GM21786 (cell line): Measurements from ENCODE around the gene ZNF407.

Source experiments
- ATAC-seq: cut with Tn5 transposase; IDR thresholded peaks from one replicate; pipeline ENCODE4 v1.9.1; 2021; ENCODE audit not compliant: unreplicated experiment

Gene ZNF407

GRCh38 chr18:74625157-74625556 lies 27.5 kb downstream of the ZNF407 start:
- no peak for ATAC-seq

DNA sequence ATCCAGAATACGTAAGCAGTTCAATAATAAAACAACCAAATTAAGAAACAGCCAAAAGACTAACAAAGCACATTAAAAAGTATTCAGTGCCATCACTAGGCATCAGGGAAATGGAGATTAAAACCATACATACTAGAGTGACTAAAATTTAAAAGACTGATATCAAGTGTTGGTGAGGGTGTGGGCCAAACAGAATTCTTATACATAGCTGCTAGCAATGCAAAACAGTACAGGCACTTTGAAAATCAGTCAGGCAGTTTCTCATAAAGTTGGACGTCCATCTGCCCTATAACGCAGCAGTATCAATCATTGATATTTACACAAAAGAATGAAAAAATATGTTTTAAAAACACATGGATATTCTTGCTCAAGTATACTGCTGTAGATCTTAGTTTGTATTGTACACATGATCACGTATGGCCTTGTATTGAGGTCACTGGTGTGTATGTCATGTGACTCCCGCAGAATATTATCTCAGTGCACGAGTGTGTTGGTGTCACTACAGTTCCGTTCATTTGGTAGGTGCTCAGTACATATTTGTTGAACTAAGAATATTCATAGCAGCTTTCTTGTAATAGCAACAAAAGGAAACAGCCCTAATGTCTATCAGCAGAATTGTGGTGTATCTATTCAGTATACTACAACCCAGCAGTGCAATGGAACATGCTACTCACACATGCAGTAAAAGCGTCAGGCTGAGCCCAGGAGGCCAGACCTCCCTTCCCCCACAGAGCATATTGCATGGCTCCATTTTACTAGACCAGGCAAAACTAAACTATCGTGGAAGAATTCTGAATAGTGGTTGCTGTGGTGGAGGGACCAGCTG lies 28.6 kb downstream of the ZNF407 start:
- ATAC-seq: no peak

DNA sequence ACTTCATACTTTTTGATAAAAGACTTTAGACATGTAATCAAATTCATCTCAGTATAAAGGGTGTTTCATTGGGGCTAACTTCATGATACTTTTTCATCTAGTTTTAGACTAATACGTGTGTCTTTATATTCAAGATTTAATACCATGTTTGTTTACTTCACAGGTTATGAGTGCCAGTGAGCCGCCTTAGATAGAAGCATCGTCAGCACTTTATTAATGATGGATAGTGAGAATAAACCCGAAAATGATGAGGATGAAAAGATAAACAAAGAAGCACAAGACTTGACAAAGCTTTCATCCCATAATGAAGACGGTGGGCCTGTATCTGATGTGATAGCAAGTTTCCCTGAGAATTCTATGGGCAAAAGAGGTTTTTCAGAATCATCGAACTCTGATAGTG lies 33.1 kb downstream of the ZNF407 start:
- ATAC-seq: no peak

- ATAC-seq: no peak
These were observed 33.5 kb downstream of the ZNF407 start for GRCh38 chr18:74631212-74631611.

DNA sequence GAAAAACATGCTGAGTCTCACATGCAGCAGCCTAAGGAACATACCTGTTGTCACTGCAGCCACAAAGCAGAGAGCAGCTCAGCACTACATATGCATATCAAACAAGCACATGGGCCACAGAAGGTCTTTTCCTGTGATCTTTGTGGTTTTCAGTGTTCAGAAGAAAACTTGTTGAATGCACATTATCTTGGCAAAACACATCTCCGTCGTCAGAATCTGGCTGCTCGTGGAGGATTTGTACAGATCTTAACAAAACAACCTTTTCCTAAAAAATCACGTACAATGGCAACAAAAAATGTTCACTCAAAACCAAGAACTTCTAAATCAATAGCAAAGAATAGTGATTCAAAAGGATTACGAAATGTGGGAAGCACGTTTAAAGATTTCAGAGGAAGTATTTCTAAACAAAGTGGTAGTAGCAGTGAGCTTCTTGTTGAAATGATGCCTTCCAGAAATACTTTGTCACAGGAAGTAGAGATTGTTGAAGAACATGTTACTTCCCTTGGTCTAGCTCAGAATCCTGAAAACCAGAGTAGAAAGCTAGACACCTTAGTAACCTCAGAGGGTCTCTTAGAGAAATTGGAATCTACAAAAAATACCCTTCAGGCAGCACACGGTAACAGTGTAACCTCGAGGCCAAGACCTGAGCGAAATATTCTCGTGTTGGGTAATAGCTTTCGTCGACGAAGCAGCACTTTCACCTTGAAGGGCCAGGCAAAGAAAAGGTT lies 34.1 kb downstream of the ZNF407 start:
- no peak for ATAC-seq

GRCh38 chr18:74632351-74632679 lies 34.6 kb downstream of the ZNF407 start:
- no peak for ATAC-seq

- ATAC-seq: no peak
These were observed 35.2 kb downstream of the ZNF407 start for GRCh38 chr18:74632856-74633255.

- no peak for ATAC-seq
These were observed 36.1 kb downstream of the ZNF407 start for GRCh38 chr18:74633652-74634352.

DNA sequence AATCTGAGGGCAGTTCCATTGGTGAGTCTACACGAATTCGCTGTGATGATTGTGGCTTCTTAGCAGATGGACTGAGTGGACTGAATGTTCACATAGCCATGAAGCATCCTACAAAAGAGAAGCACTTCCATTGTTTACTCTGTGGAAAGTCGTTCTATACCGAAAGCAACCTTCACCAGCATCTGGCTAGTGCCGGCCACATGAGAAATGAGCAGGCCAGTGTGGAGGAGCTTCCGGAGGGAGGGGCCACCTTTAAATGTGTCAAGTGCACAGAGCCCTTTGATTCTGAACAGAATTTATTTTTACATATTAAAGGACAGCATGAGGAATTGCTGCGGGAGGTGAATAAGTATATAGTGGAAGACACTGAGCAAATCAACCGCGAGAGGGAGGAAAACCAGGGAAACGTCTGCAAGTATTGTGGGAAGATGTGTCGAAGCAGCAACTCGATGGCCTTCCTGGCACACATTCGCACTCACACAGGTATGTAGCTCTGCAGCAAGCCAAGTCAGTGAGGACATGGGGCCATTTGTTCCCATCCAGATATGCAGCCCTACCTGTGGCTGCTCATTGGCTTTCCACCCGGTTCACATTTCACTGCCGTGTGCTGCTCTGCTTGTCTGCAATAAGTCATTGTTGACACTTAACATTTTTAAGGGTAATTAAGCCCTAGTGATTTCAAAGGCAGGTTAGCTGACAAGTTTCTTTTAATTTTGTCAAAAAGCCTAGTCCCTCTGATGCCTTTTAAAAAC lies 37.7 kb downstream of the ZNF407 start:
- no peak for ATAC-seq

GRCh38 chr18:74637070-74637469 lies 39.4 kb downstream of the ZNF407 start:
- no peak for ATAC-seq

DNA sequence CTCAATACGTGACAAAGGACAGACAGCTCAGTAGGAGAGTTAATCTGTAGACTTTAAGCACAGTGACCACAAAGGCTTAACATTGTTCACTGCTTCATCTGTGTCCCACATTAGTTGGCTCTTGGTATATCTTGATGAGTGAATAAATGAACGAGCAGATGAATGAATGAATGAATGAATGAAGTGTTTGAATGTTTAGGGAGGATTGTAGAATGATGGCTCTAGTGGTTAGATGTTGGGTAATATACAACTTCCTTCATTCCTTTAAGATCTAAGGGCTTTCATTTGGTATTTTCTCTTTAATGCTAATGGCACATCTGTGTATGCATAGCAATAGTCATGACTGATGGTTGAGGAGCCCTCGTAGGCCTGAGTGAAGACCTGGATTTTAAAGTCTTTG lies 40.5 kb downstream of the ZNF407 start:
- ATAC-seq: no peak

DNA sequence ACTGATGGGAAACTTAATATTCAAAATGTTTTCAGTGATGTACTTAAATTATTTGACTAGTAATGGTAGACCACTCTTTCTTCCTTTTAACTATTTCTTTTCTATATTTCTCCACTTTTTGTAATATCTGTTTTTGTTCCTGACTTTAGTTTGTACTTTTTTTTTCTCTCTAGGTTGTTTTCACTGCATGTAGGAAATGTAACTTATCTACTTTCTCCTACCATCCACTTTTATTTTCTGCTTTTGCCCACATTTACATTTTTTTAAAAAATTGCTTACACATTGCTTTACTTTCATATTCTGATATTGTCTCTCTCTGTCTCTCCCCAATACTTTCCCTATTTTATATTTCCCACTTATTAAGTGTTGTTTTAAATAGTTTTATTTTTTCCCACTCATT lies 47.0 kb downstream of the ZNF407 start:
- ATAC-seq: no peak

GRCh38 chr18:74645679-74646078 lies 48.0 kb downstream of the ZNF407 start:
- no peak for ATAC-seq

GRCh38 chr18:74651327-74652128 lies 53.9 kb downstream of the ZNF407 start:
- no peak for ATAC-seq

DNA sequence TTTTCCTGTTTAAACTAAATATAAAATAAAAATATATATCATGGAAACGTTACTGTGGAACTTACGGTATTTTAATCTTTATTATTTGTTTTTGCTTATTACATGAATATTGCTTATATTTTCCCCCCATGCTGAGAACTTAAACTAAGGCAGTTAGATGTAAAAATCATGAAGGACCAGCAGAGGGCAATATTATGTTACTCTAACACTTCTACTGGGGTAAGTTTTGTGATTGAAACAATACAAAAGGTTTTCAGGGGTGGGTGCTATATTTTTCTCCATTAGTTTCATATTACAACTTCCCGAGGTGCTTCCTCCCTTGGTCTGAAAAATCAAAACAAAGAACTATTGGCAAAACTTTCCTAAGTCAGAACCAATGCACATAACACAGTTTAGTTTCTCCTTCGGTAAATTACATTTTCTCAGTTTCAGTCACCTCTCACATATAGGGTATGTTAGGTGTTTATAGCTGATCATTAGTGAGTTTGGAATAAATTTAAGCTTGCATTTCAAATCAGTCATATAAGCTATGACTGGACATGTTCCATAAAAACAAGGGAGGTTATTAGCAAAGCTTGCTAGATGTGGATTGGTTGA lies 54.8 kb downstream of the ZNF407 start:
- ATAC-seq: peak; percentile 45

- ATAC-seq: peak; percentile 48
These were observed 57.0 kb downstream of the ZNF407 start for GRCh38 chr18:74654638-74655037.

DNA sequence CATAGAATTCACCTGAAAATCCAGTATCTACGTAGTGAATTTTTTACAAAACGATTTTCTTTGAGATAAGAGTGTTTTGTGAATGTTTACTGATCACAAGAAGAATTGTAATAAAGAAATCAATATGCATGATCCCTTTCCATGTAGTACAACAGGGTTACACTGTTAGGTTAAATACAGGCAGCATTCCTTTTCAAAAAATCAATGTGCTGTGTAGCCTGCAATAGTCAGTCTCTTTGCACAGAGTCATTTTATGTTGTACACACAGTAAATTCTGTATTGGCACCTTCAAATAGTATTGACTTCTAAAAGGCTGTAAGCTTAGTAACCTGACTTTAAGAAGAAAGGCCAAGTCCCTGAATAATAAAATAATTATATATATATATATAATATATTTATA lies 63.3 kb downstream of the ZNF407 start:
- ATAC-seq: no peak

DNA sequence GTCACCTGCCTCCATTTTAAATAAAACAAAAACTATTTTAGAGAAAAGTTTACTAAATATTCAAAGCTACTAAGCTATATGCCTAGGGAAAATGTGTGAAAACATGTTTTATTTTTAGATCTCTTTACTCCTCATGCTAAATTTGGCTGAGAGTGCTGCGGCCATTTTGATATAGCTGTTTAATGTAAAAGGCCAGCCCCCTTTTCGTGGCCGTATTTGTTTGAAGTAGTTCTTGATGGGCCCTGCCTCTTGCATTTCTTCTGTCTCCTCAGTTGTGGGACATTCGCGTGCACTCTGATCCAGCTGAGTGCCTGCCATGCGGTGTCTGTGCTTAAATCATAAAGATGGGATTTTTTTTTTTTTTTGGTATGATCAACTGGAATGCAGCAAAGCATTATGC lies 64.0 kb downstream of the ZNF407 start:
- ATAC-seq: no peak

DNA sequence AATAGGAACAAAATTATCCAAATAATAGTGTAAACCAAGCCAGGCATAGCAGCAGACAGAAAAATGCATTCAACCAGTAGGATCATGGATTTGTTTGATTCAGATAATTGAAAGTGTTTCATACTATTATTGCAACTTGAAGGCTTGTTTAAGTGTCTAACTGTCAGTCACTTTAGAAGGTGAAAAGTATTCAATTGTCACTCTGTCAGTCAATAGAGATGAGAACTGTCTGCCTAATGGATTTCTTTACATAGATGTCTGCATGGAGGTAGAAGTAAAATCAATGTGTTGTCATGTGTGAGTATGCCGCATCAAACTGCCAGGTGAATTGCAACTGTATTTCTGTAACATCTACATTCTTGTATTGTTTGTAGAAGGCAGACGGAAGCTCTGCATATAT lies 65.0 kb downstream of the ZNF407 start:
- no peak for ATAC-seq

DNA sequence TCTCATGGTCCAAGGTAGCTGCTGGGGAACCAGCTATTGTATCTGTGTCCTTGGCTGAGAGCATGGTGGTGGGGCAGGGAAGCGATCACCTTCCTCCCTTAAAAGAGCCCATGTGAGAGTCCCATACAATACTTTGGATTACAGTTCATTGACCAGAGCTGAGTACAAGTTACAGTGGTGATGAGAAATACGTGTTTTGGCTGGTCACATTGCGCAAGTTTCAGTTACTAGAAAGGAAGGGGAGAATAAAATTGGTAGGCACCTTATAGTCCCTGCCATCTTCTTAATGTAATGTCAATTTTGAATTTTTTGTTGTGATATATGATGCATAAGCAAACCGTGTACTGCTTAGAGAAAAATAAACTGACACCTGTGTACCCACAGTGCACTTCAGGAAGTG lies 67.7 kb downstream of the ZNF407 start:
- ATAC-seq: no peak
